NCI-H69 (cell line): ENCODE measurements around the gene FBXW11.
"Not testable (repeated sequence)": the region's sequence is repeated elsewhere in the genome, so short reads cannot be mapped to it uniquely, and the experiment has no call there.

Source experiments
- DNase-seq: peaks from one replicate; lab custom pipeline; 2025; lab: John Stamatoyannopoulos, UW

Gene FBXW11

DNA sequence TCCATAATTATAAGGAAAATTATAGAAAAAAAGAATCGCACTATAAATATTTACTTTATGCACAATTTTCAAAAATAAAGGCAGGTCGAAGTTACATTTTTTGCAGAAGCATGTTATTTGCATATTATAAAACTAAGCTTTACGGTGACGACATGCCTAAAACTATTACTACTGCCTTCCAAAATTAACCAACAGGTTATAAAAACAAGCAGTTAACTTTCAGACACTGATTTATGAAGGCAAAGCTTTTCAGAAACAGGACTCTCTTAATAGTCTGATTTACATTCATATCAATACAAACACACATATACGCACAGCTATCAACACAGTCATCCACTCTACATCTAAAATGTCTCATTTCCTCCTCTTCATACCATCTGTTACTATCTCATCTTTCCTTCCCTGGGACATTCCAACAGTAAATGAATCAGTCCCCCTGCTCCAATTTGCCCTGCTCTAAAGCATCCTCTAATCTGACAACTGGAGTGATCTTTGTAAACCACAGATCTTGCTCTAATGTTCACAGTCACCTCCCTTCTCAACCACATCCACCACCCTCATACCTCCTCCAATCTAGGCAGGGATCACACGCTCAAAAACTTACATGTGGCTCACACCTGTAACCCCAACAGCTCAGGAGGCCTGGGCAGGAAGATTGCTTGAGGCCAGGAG is 21.6 kb downstream of the FBXW11 start:
- peak; percentile 15 for DNase-seq

- DNase-seq, result no peak
Observed at GRCh38 chr5:171981847-171982246, 24.6 kb downstream of the FBXW11 start.

GRCh38 chr5:171980792-171981191 is 25.6 kb downstream of the FBXW11 start:
- DNase-seq, result no peak

- DNase-seq, result no peak
Observed at GRCh38 chr5:171979606-171980005, 26.8 kb downstream of the FBXW11 start.

- DNase-seq, result no peak
Observed at GRCh38 chr5:171978519-171978918, 27.9 kb downstream of the FBXW11 start.

DNA sequence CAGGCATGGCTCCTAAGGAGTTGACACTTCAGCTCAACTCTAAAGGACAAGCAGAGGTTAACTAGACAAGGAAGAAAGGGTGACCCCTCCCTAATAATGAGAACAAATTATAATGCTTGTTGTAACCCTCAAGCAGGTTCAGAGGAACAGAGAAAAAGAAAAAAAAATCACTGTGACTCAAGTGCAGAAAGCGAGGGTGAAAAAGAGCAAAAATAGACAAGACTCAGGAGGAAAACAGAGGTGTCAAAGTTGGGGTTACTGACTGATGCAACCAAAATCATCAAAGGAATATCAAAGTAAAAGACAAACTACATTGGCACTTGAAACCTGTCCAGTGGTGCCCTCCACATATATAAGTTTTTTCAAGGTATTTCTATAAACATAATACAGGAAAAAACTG is 28.4 kb downstream of the FBXW11 start:
- DNase-seq, result no peak

DNA sequence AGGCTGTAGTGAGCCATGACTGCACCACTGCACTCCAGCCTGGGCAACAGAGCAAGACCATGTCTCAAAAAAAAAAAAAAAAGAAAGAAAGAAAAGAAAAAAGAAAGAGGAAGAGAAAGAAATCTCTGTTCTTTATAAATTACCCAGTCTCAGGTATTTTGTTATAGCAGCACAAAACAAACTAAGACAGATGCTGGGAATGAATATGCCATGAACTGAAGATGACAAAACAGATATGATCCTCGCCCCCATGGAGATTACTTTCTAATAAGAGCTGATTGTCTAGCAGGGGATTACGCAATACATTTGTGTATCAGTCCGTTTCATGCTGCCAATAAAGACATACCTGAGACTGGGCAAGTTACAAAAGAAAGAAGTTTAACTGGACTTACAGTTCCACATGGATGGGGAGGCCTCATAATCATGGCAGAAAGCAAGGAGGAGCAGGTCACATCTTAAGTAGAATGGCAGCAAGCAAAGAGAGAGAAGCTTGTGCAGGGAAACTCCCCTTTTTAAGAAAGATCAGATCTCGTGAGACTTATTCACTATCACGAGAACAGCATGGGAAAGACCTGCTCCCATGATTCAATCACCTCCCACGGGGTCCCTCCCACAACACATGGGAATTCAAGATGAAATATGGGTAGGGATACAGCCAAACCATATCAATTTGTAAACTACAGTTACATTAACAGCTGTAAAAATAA is 29.0 kb downstream of the FBXW11 start:
- not testable (repeated sequence) for DNase-seq

DNA sequence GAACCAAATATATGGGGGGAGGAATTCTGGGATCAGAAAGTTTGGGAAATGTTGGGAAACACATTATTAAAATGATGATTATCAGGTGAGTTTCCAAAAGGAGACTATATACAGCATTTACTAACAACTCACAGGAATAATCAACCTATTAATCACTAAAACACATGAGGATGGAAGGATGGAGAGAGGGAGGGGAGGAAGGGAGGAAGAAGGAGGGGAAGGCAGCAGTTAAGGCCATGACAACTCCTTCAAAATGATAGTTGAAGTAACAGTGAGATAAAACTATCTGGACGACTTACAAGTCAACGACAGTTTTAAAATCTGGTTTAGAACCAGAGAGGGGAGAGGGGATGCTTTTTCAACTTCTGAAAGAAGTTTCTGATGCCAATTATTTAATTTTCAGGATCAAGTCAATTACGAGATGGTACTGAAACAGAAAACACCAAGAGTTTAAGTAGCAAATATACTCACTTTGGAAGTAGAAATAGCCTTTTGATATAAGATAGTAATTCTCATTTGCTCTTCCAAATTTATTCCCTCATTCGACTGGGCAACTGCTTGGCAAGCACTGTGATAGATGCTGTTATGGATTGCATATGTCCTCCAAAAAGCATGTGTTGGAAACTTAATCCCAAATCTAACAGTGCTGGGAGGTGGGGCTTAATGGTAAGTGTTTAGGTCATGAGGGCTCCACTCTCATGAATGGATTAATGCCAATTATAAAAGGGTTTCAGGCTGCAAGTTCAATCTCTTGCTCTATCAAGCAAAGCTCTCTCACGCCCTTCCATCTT is 30.4 kb downstream of the FBXW11 start:
- DNase-seq, result peak; percentile 52

DNA sequence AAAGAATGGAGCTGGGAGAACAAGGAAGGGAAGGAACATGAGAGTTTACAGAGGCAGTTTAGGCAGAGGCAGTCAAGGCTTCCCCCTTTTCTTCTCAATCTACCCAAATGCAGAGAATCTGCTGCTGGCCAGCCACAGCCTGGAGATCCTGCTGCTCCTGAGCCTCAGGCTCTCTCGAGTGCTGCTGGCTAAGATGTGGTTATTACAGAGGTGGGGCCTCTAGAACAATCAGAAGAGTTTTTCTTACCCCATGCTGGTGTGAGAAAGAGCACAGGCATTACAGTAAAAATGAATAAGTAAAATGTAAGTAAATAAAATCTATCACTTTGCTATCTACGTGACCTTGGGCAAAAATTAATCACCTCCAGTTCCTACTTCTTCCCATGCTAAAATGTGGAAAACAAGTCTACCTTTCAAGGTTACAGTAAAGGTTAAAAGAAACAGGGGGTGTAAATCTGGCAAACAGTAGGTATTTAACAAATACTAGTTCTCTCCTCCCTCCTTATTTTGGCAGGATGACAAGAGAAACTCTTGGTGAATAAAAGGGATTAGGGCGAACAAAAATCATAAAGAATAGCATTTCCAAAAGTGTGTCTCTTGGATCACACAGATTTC is 31.1 kb downstream of the FBXW11 start:
- peak; percentile 74 for DNase-seq

DNA sequence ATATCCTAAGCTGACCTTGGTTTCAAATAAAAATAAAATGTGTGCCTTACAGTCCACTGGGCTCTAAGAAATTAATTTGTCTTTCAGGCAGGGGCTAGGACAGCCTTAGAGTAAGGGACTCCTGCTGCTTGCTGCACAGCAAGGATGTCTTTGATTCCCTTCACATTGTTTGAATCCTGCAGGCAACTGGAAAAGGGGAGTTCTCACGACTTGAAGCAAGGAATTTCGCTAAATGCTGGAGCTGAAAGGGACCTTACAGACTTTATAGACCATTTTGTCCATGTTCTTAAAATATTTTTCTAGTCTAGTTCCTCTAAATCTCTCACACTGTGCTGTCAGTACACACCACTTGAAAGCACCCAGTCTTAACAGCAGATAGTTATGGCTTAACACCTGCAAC is 35.6 kb downstream of the FBXW11 start:
- DNase-seq, result no peak

DNA sequence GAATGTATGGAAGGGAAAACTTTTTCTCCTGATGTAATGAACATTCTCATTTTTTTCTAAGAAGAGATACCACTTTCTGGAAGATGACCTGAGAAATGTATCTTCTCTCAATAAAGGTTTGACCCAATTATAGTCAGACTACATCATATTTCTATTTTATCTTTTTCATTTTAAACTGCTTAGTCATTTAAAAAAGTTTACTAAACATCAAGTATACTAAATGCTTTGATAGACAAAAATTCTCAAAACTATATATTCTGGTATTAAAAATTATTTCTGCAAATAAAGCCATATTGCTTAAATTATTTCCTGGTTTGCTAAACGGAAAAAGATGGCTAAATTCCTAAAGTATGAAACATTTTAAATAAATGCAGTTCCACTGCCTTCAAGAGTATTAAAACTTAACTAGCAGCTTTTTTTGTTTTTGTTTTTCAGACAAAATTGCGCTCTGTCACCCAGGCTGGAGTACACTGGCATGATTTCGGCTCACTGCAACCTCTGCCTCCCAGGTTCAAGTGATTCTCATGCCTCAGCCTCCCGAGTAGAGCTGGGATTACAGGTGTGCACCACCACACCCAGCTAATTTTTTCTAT is 37.1 kb downstream of the FBXW11 start:
- no peak for DNase-seq

- DNase-seq, result no peak
Observed at GRCh38 chr5:171968531-171968930, 37.9 kb downstream of the FBXW11 start.

- DNase-seq, result no peak
Observed at GRCh38 chr5:171966964-171967363, 39.5 kb downstream of the FBXW11 start.

DNA sequence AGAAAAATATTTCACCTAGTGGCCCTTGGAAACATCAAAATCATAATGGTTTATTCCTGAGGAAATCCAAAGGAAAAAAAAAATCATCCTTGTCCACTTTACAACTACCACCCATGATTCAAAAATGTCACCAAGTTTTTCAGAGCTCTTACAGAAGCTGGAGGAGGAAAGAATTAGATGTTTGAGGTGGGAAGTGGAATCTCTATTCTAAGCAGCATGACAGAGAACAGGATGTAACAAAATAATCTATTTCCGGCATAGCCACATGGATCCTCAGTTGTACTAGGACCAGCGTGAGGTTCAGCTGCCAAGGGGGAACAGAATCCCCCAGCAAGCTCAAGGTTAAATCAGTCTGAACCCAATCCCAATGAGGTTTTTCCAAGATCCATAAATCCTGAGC is 40.2 kb downstream of the FBXW11 start:
- DNase-seq, result no peak

GRCh38 chr5:171965745-171966144 is 40.7 kb downstream of the FBXW11 start:
- no peak for DNase-seq

GRCh38 chr5:171963416-171963815 is 43.0 kb downstream of the FBXW11 start:
- no peak for DNase-seq

DNA sequence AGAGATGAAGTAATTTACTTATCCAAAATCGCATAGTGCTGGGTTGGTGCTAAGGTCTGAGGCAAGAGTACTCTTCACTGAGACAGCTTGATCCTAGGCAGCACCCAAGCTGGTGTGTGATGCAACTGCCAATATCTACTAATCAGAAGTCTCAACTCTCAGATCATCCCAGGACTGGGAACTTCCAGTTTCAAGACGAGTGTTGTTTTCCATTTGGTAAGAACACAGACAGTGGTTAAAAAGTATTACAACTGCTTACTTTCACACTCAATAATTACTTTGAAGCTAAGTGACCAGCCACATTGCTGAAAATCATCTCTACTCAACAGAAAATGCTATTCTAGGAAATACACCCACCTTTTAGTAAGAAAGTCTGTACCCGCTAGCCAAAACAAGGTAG is 45.3 kb downstream of the FBXW11 start:
- DNase-seq, result no peak

DNA sequence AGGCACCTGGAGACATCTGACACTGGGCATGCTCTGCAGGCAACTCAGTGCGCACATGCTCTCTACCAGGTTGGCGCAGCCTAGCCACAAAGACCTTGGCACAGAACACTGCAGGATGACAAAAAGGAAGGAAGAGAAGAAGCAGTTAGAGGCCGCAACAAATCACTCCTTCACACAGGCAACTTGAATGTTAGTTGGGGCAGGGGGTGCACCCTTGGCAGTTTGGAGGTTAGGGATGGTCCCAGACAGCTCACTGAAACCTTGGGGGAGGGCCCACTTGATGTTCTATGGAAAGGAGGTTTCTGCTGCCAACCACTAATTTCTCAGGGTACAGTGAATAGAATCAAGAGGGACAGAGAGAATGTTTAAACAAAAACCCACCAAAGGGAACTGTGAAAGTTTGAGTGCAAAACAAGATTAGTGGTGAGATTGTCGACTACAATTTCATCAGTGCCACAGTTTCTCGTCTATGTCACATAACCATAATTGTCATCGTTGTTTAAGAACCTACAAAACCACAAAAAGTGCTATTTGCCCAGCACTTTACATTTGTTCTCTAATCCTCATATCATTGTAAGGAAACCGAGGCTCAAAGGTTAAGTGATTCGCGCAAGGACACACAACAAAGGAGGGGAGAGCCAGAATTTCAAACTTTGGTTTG is 48.7 kb downstream of the FBXW11 start:
- DNase-seq, result no peak

DNA sequence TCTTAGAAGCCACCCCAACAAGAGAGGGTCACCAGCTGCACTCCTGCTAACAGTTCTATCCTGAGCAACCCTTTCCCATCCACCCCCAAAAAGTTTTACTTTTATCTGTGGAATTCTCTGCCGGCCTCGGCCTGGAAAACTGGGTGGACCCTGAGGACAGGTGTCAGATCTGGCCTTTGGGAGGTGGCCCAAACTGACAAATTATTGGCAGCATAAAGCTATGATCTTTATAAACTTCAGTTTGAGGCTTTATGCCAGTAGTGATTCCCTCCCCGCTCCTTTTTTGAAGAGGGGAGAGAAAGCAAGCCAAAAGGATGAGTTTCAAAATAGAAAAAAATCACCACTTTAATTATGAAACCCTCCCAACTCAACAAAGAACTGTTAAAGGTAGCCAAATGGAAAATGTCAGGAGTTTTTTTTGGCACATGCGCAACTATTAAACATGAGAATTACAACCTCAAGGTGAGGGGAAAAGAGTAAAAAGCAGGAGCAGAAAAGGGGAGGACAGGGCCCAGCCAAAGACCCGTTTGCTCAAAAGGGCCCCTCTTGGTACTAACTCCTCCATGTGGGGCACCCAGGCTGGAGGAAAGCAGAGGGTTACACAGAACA is 49.4 kb downstream of the FBXW11 start:
- no peak for DNase-seq

GRCh38 chr5:171956314-171956713 is 50.1 kb downstream of the FBXW11 start:
- DNase-seq, result no peak

GRCh38 chr5:171955761-171956160 is 50.7 kb downstream of the FBXW11 start:
- no peak for DNase-seq
